Right renal cortex interstitium (tissue), 3 donors: ENCODE data around the gene FADS3. TPM values are rescaled to one million over a fixed set of nuclear protein-coding genes. Genes with fewer than 3 reads are reported as not detected.

Experiments
- DNase-seq, 3 donors: peaks; one replicate each; pipeline ENCODE4 v3.0.0-alpha.2; 2013; ENCODE audit warnings: low read depth in 3 of 3, low spot score in 2 of 3
- polyA plus RNA-seq, 3 donors: library from polyadenylated mRNA; unstranded; fragments of 120-200 nt; gene quantifications; one replicate each; pipeline ENCODE4 v1.2.1, GENCODE V29; 2013; ENCODE audit not compliant: insufficient read length in 3 of 3

Gene FADS3
- polyA plus RNA-seq, 3 donors = 12.0 to 17.9 (median 15.4) TPM

GRCh38 chr11:61900251-61900650, 8.9 kb upstream of the FADS3 start:
- no peak for DNase-seq

- no peak for DNase-seq
Observed at GRCh38 chr11:61899146-61899841, 7.9 kb upstream of the FADS3 start.

DNA sequence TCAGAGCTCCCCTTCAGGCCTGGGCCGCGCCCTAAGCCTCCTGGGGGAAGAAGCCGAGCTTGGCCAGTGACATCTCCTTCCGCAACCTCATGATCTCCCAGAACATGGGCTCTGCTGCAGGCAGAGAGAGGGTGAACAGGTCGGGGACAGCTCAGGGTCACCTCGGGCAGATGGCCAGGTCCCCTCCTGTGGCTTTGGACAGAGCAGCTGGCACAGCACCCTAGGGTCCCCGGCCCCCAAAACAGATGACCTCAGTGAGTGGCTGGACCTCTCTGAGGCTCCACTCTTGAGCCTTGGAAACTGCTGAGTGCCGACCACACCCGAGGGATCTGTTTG, 6.9 kb upstream of the FADS3 start:
- DNase-seq = no peak

- DNase-seq = no peak
Observed at GRCh38 chr11:61897387-61898246, 6.3 kb upstream of the FADS3 start.

- no peak for DNase-seq
Observed at GRCh38 chr11:61896665-61897386, 5.5 kb upstream of the FADS3 start.

DNA sequence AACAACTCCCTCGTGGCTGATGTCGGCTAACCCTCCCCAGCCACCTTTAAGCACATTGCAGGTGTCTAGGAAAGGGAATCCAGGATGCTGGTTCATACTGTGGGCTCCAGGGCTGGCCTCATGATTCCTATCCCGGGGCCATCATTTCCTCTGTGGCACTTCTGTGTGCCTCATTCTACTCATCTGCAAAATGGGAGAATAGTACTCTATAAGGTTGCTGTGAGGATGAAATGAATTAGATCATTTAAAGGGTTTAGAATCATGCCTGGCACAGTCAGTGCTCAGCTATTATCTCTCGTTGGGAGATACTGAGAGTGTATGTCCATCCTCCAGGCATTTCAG, 4.3 kb upstream of the FADS3 start:
- DNase-seq = no peak

DNA sequence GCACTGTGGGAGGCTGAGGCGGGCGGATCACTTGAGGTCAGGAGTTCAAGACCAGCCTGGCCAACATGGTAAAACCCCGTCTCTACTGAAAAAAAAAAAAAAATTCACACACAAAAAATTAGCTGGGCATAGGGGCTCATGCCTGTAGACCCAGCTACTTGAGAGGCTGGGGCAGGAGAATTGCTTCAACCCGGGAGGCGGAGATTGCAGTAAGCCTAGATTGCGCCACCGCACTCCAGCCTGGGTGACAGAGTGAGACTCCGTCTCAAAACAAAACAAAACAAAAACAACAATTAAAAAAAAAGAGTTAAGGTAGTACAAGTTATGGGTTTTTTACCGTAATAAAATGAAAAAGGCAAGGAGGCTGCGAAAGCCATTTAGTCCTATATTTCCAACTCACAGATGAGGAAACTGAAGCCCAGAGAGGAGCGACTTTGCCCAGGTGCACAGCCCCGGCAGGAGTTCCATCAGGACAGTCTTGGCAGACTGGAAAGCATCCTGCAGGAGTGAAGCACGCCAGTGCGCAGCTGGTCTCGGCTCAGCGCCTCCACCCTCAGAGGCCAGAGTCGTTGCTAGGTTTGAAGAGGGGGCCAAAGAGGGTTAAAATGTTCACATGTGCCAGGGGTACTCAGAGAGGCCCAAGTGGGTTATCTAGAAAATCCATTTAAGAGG, 3.8 kb upstream of the FADS3 start:
- DNase-seq = no peak

- no peak for DNase-seq
Observed at GRCh38 chr11:61893981-61894380, 2.6 kb upstream of the FADS3 start.

DNA sequence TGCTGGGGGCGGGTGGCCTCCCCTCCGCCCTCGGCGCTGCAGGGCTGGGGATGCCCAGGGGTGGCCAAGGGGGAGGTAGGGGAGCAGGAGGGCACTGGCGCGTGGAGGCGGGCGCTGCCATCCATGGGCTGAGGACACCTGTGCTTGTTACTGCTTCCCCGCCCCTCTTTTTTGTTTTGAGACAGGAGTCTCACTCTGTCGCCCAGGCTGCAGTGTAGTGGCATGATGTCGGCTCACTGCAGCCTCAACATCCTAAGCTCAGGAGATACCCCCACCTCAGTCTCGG, 683 bp upstream of the FADS3 start:
- no peak for DNase-seq

DNA sequence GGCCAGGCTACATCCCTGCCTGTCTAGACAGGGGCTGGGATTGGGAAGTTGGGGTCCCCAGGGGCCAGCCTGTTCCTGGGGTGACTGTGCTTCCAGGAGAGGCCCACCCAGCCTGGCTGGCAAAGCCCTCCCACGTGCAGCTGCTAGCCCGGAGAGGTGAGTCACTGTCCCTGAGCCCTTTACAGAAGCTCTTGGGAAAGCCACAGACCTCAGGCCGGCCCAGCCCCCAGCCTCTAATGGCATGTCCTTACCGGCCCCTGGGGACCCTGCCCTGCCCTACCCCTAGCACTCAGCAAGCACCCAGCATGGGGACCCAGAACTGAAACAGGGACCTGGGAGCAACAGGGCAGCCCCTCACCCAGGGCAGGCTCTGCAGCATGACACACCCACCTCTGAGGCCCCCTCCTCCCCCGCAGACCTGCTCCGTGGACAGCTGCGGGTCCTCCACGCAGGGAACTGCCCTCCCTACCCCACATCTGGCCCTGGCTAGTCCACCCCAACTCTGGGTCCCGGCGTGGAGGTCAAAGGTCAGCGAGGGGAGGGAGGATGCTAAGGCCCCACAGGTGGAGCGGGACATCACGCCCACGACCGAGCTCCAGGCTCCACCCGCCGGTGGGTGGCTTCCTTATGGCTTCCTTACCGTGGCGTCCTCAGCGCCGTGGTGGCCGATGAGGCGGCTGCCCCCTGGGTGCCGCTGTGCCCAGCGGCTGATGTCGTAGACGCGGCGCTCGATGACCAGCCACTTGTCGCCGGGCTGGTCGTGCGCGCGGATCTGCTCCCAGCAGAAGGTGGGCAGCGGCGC, 615 bp downstream of the FADS3 start:
- no peak for DNase-seq

DNA sequence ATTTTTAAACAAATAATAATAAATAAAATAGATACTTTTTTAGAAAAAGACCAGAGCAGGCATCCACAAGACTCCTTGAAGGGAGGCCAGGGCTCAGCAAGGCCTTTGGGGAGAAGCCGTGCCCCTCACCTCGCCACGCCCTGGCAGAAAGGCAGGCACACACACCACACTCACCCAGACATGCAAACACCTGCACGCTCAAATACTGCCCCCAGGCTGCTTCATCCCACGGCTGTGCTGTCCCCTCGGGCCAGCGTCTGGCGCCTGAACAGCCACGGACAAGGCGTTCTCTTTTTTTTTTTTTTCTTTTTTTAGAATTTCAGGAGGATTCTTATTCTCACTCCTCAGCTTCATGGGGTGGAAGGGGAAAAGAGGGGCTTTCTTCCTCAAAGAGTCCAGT, 1.5 kb downstream of the FADS3 start:
- no peak for DNase-seq

DNA sequence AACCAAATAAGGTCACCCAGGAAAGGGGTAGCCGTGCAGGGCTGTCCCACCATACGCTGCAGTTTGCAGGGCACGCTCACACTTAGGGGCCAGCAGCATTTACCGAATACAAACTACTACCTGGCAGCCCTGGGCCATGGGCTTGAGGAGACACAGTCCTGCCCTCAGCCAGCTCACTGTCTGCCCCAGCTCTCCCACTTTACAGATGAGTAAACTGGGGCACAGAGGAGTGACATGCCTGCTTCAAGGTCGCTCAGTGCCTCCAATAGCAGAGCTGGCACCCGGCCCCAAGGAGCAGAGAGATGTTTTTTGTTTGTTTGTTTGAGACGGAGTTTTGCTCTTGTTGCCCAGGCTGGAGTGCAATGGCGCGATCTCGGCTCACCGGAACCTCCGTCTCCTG, 2.8 kb downstream of the FADS3 start:
- no peak for DNase-seq

DNA sequence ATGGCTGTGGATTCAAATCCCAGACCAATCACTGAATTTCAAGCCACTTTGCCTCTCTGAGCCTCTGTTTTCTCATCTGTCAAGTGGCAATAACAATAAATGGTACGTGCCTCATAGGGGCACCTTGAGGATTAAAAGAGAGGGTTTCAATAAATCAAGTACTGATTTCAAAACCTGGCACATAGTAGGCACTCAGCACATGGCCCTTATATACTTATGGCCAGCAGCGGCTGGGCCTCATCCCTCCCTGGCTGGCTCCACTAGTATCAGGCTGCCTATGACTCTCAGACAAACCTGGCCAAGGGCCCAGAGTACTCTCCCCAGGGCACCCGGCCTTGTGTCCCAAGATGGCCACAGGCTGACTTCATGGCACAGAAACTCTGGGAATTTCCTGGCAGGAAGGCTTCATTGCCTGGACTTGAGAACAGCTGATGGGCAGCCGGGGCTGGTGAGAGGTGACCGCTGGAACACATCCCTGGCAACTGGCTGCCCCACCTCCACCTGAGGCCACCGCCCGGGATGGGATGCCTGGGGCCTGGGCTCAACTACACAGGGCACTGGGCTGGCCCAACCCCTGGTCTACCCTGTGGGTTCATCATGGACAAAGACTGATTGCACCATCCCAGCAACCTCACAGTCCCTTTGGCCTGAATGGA, 3.4 kb downstream of the FADS3 start:
- no peak for DNase-seq

DNA sequence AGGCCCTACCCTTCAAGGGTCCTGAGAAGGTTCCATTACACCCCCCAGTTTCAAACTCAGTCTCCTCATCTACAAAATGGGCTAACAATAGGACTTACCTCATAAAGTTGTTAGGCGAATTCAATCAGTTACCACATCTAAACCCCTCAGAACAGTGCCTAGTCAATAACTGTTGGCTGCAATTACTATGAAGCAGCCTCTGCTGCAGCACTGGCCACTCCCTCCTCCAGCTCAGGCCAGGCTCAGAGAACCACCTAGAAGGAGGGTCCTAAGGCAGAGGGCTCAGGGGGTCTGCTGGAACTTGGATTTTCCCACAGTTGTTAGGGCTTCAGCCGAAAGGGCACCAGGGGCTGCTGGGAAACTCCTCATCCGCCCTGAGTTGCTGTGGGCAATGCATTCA, 4.7 kb downstream of the FADS3 start:
- no peak for DNase-seq

GRCh38 chr11:61885784-61886580, 5.4 kb downstream of the FADS3 start:
- no peak for DNase-seq

GRCh38 chr11:61885166-61885778, 6.1 kb downstream of the FADS3 start:
- no peak for DNase-seq

DNA sequence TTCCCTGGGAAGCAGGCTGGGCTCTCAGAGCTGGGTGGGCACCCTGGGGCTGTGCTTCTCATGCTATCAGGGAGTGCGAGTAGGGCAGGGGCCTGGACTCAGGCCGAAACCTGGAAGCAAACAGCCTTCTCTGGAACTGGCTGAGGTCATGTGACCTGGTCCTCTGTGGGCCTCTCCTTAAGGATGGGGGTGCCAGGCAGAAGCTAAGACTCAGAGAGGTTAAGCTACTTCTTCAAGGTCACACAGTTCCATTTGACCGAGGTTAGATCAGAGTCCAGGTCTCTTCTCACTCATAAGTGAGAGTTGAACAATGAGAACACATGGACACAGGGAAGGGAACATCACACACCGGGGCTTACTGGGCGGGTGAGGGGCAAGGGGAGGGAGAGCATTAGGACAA, 7.4 kb downstream of the FADS3 start:
- DNase-seq = no peak

DNA sequence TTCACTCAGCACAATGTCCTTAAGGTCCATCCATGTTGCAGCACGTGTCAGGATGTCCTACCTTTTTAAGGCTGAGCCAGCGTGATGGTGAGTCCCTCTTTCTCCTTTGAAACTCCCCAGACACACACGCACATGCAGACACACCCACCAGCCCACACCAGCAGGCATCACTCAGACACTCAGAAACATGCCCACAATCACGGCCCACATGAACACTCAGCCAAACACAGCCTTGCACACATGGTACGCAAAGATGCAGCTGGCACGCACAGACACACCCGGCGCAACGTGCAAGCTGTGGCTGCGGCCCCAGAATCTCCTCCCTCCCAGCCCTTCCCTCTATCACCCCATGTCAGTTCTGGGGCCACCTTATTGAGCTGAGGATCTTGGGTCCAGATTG, 8.0 kb downstream of the FADS3 start:
- no peak for DNase-seq

DNA sequence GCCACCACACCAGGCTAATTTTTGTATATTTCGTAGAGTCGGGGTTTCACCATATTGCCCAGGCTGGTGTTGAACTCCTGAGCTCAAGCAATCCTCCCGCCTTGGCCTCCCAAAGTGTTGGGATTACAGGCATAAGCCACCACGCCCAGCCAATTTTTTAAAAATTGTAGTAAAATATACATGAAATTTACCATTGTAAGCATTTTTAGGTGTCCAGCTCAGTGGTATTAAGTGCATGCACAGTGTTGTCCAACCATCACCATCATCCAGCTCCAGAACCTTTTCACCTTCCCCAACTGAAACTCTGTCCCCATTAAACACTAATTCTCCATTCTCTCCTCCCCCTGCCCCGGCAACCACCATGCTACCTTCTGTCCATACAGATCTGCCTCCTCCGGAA, 8.5 kb downstream of the FADS3 start:
- DNase-seq = no peak
